C4-2B (cell line): Measurements from ENCODE around the gene HID1.

Experiments
- ZFX ChIP-seq: fragments of 450-650 bp; IDR thresholded peaks from 2 replicates; pipeline ENCODE4 v1.6.1; 2017
- TF ChIP-seq, protein P1 (sequence below): fragments of 450-650 bp; conservative IDR thresholded peaks from 2 replicates; pipeline ENCODE4 v1.5.1; 2017; ENCODE audit warnings: mild to moderate bottlenecking

DNA sequence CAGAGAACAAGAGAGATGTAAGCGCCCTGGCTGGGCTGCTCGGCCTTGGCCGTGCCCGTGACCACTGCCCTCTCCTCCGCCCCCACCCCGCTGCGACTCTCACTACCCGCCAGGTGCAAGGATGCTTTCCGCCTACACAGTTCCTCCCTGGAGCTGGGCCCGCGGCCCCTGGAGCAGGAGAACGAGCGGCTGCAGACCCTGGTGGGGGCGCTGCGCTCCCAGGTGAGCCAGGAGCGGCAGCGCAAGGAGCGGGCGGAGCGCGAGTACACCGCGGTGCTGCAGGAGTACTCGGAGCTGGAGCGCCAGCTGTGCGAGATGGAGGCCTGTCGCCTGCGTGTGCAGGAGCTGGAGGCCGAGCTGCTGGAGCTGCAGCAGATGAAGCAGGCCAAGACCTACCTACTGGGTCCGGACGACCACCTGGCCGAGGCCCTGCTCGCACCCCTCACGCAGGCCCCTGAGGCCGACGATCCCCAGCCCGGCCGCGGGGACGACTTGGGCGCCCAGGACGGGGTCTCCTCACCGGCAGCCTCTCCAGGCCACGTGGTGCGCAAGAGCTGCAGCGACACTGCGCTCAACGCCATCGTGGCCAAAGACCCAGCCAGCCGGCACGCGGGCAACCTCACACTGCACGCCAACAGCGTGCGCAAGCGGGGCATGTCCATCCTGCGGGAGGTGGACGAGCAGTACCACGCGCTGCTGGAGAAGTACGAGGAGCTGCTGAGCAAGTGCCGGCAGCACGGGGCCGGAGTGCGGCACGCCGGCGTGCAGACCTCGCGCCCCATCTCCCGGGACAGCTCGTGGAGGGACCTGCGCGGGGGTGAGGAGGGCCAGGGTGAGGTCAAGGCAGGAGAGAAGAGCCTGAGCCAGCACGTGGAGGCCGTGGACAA, 30.8 kb upstream of the HID1 start:
- TF ChIP-seq, protein P1, sequence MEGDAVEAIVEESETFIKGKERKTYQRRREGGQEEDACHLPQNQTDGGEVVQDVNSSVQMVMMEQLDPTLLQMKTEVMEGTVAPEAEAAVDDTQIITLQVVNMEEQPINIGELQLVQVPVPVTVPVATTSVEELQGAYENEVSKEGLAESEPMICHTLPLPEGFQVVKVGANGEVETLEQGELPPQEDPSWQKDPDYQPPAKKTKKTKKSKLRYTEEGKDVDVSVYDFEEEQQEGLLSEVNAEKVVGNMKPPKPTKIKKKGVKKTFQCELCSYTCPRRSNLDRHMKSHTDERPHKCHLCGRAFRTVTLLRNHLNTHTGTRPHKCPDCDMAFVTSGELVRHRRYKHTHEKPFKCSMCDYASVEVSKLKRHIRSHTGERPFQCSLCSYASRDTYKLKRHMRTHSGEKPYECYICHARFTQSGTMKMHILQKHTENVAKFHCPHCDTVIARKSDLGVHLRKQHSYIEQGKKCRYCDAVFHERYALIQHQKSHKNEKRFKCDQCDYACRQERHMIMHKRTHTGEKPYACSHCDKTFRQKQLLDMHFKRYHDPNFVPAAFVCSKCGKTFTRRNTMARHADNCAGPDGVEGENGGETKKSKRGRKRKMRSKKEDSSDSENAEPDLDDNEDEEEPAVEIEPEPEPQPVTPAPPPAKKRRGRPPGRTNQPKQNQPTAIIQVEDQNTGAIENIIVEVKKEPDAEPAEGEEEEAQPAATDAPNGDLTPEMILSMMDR = no peak
- no peak for TF ChIP-seq ZFX
